Sigmoid colon (tissue), 7 donors: ENCODE data around the gene PGM5. TPM values are rescaled to one million over a fixed set of nuclear protein-coding genes. Genes with fewer than 3 reads are reported as not detected.

Source experiments
- DNase-seq: peaks from one replicate; pipeline ENCODE4 v3.0.0-alpha.2; 2019
- H3K27ac ChIP-seq, 4 donors: fragments of 200-600 bp; sonication (generic); one replicate each; pipeline ENCODE4 v1.5.1; 2016 to 2019; ENCODE audit warnings: mild to moderate bottlenecking in 1 of 4
- H3K27me3 ChIP-seq, 3 donors: fragments of 200-600 bp; sonication (generic); one replicate each; pipeline ENCODE4 v1.5.1; 2019; ENCODE audit warnings: mild to moderate bottlenecking in 1 of 3
- H3K36me3 ChIP-seq, 4 donors: fragments of 200-600 bp; sonication (generic); one replicate each; pipeline ENCODE4 v1.5.1; 2016 to 2019
- H3K4me1 ChIP-seq, 4 donors: fragments of 200-600 bp; sonication (generic); one replicate each; pipeline ENCODE4 v1.5.1; 2017 to 2019
- H3K4me3 ChIP-seq, 4 donors: fragments of 200-600 bp; sonication (generic); one replicate each; pipeline ENCODE4 v1.5.1; 2017 to 2019; ENCODE audit warnings: mild to moderate bottlenecking in 2 of 4, moderate library complexity in 1 of 4
- H3K9me3 ChIP-seq, 4 donors: fragments of 200-600 bp in 3 of 4; sonication (generic) in 3 of 4; one replicate each; pipeline versions ENCODE4 v1.5.1 to v1.6.1; 2013 to 2019
- EP300 ChIP-seq, 4 donors: sonication (generic); formaldehyde crosslinking; IDR thresholded peaks; one replicate each; pipeline ENCODE4 v1.6.1; 2017; ENCODE audit warnings: antibody characterized with exemption in 4 of 4
- POLR2A ChIP-seq, 2 donors: fragments of 450-650 bp; IDR thresholded peaks; one replicate each; pipeline ENCODE4 v1.6.1; 2016; ENCODE audit warnings: antibody characterized with exemption in 2 of 2, mild to moderate bottlenecking in 2 of 2, moderate library complexity in 2 of 2
- POLR2AphosphoS5 ChIP-seq, 4 donors: sonication (generic); formaldehyde crosslinking; IDR thresholded peaks; one replicate each; pipeline ENCODE4 v1.6.1; 2017; ENCODE audit warnings: antibody characterized with exemption in 4 of 4
- WGBS, 2 donors: extraction: QIAGEN DNeasy Blood & Tissue Kit; methylation state at CpG; one replicate each; pipeline ENCODE4 v1.1.7; 2013; 5-methylcytosine and 5-hydroxymethylcytosine counted together
- intact Hi-C: fragments of 100-400 bp; cut with DNase I; formaldehyde crosslinking; loops from one replicate; pipeline ENCODE4 v1.15.1; 2023
- polyA plus RNA-seq, 3 donors: library from polyadenylated mRNA; stranded (reverse); fragments of 200-250 nt; gene quantifications; one replicate each; pipeline ENCODE4 v1.2.3, GENCODE V29; 2013
- total RNA-seq, 4 donors: library from RNA; depleted of rRNA; stranded (reverse); fragments of >200 nt; gene quantifications; one replicate each; pipeline ENCODE4 v1.1.0, GENCODE V29; 2016
- TF ChIP-seq, protein P1 (sequence below), 4 experiments: fragments of 450-650 bp in 3 of 4; fragments of 200-600 bp in 1 of 4; IDR thresholded peaks; one replicate each; pipeline ENCODE4 v1.5.1; 2016 to 2019; ENCODE audit warnings: antibody characterized with exemption in 4 of 4, mild to moderate bottlenecking in 3 of 4, moderate library complexity in 2 of 4
- donor health status: healthy with polysubstance abuse.
- donor health status: Bipolar disorder and iron deficiency.
- donor health status: healthy.

The PGM5 gene
- total and polyA plus RNA-seq, 7 donors: 3.9 to 670 (median 547) TPM

DNA sequence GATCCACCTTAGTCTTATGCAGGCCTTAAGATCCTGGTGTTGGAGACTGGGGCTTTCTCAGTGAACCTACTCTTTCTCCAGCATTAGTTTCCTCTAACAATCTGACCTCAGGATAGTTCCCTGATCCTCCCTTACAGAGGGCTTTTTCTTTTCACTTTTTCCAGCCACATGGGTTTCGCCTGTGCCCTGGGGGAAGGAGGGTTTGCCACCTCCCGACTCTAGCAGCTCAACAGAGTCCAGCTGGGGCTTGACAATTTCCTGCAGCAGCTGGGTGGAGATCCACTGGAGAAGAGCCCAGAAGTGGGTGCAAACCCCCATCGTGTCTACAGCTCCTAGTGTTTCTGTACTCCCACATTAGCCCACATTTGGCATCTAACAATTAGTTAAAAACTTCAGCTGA, 191.8 kb downstream of the PGM5 start:
- H3K4me1 ChIP-seq: peaks cover 0 to 23% (median 21%) of the 10 kb centered on the region in 4 donors
- intact Hi-C loops: no loop called here
- no peaks in the 10 kb centered on the region for H3K9me3 ChIP-seq
- 37 to 50% methylated on average over 3 of the region's 3 CpGs for WGBS, 2 donors
- DNase-seq: no peak
- TF ChIP-seq POLR2AphosphoS5 (IDR thresholded peaks at IDR 0.05) (no peak), POLR2A (IDR thresholded peaks at IDR 0.05) (no peak), EP300 (IDR thresholded peaks at IDR 0.05) (no peak)
- TF ChIP-seq, protein P1, sequence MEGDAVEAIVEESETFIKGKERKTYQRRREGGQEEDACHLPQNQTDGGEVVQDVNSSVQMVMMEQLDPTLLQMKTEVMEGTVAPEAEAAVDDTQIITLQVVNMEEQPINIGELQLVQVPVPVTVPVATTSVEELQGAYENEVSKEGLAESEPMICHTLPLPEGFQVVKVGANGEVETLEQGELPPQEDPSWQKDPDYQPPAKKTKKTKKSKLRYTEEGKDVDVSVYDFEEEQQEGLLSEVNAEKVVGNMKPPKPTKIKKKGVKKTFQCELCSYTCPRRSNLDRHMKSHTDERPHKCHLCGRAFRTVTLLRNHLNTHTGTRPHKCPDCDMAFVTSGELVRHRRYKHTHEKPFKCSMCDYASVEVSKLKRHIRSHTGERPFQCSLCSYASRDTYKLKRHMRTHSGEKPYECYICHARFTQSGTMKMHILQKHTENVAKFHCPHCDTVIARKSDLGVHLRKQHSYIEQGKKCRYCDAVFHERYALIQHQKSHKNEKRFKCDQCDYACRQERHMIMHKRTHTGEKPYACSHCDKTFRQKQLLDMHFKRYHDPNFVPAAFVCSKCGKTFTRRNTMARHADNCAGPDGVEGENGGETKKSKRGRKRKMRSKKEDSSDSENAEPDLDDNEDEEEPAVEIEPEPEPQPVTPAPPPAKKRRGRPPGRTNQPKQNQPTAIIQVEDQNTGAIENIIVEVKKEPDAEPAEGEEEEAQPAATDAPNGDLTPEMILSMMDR (IDR thresholded peaks at IDR 0.05): no peak
- no peaks in the 10 kb centered on the region for H3K36me3 ChIP-seq
- peak overlapping the region in 2 of 4 donors; percentile 17 to 61 for H3K27ac ChIP-seq
- no peaks in the 10 kb centered on the region for H3K27me3 ChIP-seq
- H3K4me3 ChIP-seq: no peak overlapping the region

DNA sequence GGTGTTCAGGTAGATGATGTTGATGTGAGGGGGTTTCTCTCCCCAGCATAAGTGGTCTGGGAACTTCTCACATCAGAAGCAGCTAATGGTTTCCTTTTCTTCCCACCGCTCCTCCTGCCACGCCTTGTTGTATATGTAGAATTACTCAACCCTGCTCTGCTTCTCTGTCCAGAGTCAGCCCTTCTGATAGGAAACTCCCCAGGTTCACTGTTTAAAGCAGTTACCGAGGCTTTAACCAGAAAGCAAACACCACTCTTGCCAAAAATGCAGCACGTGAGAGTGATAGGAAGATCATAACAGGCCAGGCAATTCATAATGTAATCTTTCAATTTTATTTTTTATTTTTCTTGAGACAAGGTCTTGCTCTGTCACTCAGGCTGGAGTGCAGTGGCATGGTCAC, 194.8 kb downstream of the PGM5 start:
- DNase-seq: no peak
- Histone ChIP-seq H3K27ac (peak overlapping the region; percentile 37 to 82 (median 72)), H3K27me3 (no peaks in the 10 kb centered on the region), H3K4me1 (peaks cover 0 to 32% (median 24%) of the 10 kb centered on the region in 4 donors), H3K36me3 (no peaks in the 10 kb centered on the region), H3K9me3 (no peaks in the 10 kb centered on the region), H3K4me3 (no peak overlapping the region)
- 12 to 66% methylated on average over 4 of the region's 4 CpGs for WGBS, 2 donors
- intact Hi-C loops: no loop called here
- TF ChIP-seq EP300 (IDR thresholded peaks at IDR 0.05) (no peak), POLR2AphosphoS5 (IDR thresholded peaks at IDR 0.05) (no peak), POLR2A (IDR thresholded peaks at IDR 0.05) (no peak)
- TF ChIP-seq, protein P1 (IDR thresholded peaks at IDR 0.05): no peak

DNA sequence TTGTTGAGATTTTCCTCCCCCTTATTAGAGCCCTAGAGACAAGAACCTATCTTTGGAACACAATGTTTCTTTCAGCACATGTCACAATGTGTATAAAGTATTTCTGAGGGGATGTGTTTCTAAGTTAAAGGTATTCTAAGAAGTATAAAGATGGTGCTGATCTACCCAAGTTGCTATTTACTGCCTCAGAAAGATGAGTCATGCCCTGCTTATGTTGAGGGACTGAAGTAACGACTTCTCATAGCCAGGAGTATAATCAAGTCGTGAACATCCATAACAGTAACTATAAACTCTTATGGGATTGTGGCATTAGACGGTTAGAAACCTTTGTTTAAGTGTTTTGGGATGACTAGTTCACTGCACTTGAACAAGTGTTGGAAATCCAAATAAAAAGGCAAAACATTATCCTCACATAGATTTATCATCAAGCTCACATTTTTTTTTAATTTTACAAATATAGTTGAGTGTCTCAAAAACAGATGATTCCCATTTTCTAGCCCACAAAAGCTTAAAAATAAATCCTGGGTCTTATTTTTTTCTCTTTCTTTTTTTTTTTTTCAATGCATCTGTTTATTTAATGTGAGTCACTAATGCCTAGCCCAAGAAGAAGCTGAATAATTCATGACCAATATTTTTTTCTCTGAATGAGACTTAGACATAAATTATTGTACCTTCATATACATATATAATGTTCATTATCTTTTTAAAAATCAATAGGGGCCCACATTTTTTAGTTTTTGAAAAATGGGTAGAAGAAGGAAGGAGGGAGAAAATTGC, 196.5 kb downstream of the PGM5 start:
- H3K27ac ChIP-seq: peak overlapping the region; percentile 59 to 82 (median 72)
- H3K9me3 ChIP-seq: no peaks in the 10 kb centered on the region
- intact Hi-C loops: no loop called here
- TF ChIP-seq EP300 (IDR thresholded peaks at IDR 0.05) (peak in 3 of 4 donors; percentile 32 to 81 (median 71)), POLR2AphosphoS5 (IDR thresholded peaks at IDR 0.05) (peak in 3 of 4 donors; percentile 46 to 75 (median 68)), POLR2A (IDR thresholded peaks at IDR 0.05) (no peak)
- TF ChIP-seq, protein P1 (IDR thresholded peaks at IDR 0.05): no peak
- H3K4me3 ChIP-seq: no peak overlapping the region
- H3K36me3 ChIP-seq: no peaks in the 10 kb centered on the region
- H3K27me3 ChIP-seq: no peaks in the 10 kb centered on the region
- WGBS, 2 donors: 12 to 50% methylated on average over 3 of the region's 3 CpGs
- H3K4me1 ChIP-seq: peaks cover 0 to 32% (median 20%) of the 10 kb centered on the region in 4 donors
- no peak for DNase-seq

DNA sequence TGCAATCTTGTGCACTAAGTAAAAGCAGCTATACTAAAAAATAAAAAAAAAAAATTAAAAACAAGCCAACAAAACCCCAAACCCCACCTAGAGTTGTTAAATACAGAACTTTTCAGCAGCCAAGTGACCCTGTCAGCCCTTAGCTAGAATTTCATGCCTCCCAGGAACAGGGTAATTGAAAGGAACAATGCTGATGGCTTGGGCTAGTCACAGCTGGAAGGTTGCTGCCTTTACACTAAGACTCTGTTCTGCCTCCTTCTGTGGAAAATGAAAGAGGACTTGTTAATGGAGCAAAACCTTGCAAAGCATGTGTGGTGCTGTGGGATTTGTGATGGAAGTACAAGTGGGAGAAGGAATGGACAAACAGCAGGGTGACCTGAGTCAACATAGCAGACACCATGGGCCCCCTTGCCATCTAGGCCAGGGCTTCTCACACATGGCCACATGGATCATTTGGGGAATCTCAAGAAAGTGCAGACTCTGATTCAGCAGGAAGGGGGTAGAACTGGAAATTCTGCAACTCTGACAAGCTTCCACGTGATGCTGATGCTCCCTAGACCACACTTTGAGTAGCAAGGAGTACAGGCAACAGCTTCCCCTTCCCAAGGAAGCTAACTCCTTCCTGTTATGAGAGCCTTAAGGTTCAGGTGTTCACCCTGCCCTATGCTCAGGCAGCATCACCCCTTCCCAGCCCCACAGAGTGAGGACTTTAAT, 199.2 kb downstream of the PGM5 start:
- no peak for DNase-seq
- Histone ChIP-seq H3K27me3 (no peaks in the 10 kb centered on the region), H3K27ac (no peak overlapping the region), H3K4me1 (peaks cover 0 to 45% (median 28%) of the 10 kb centered on the region in 4 donors), H3K9me3 (no peaks in the 10 kb centered on the region), H3K4me3 (no peak overlapping the region), H3K36me3 (no peaks in the 10 kb centered on the region)
- intact Hi-C loops: no loop called here
- TF ChIP-seq POLR2A (IDR thresholded peaks at IDR 0.05) (no peak), POLR2AphosphoS5 (IDR thresholded peaks at IDR 0.05) (no peak), EP300 (IDR thresholded peaks at IDR 0.05) (no peak)
- TF ChIP-seq, protein P1 (IDR thresholded peaks at IDR 0.05): no peak
- WGBS, 2 donors: 71 to 83% methylated on average over 1 of the region's 1 CpG
